Right lobe of liver (tissue), 6 donors: ENCODE measurements around the gene BBS2. TPM values are rescaled to one million over a fixed set of nuclear protein-coding genes. Genes with fewer than 3 reads are reported as not detected.

Experiments used
- ATAC-seq, 4 donors: fragments of 200-7000 bp; cut with Tn5 transposase; one replicate each; pipeline ENCODE4 v1.9.1; 2020; ENCODE audit warnings: mild to moderate bottlenecking in 4 of 4, moderate library complexity in 4 of 4
- DNase-seq, 3 donors: peaks; one replicate each; pipeline ENCODE4 v3.0.0-alpha.2; 2020
- H3K27ac ChIP-seq, 3 donors: fragments of 200-600 bp; one replicate each; pipeline ENCODE4 v1.8.0; 2022
- H3K27me3 ChIP-seq, 2 donors: fragments of 200-600 bp; one replicate each; pipeline ENCODE4 v1.8.0; 2022
- H3K36me3 ChIP-seq, 4 donors: fragments of 200-600 bp; sonication (generic) in 1 of 4; one replicate each; pipeline versions ENCODE4 v1.5.1 to v1.8.0; 2017 to 2022; ENCODE audit warnings: control low read depth in 1 of 4
- H3K4me1 ChIP-seq, 4 donors: fragments of 200-600 bp; sonication (generic) in 1 of 4; one replicate each; pipeline versions ENCODE4 v1.5.1 to v1.8.0; 2017 to 2022; ENCODE audit warnings: control low read depth in 1 of 4
- H3K4me3 ChIP-seq, 3 donors: fragments of 200-600 bp; one replicate each; pipeline ENCODE4 v1.8.0; 2022
- H3K9me3 ChIP-seq, 4 donors: fragments of 200-600 bp; sonication (generic) in 1 of 4; one replicate each; pipeline versions ENCODE4 v1.5.1 to v1.8.0; 2017 to 2022; ENCODE audit warnings: control low read depth in 1 of 4
- POLR2A ChIP-seq: fragments of 450-650 bp; IDR thresholded peaks from one replicate; pipeline ENCODE4 v1.6.1; 2017; ENCODE audit warnings: antibody characterized with exemption, mild to moderate bottlenecking
- WGBS: methylation state at CpG from one replicate; pipeline ENCODE4 v1.1.6; 2018; ENCODE audit warnings: low coverage, low lambda C conversion rate; ENCODE audit not compliant: insufficient coverage; ENCODE audit errors: missing lambda C conversion rate; 5-methylcytosine and 5-hydroxymethylcytosine counted together
- intact Hi-C, 2 donors: fragments of 100-400 bp; cut with DNase I; formaldehyde crosslinking; loops; one replicate each; pipeline versions ENCODE4 v1.11.2 to v1.14.1; 2022
- total RNA-seq, 6 experiments: library from RNA; depleted of rRNA in 2 of 6; stranded (reverse); fragments of >200 nt in 2 of 6; fragmentation: NEBNext Ultra II Directional in 3 of 6; extraction: Animal tissue kit (Norgen Biotek cat#: 25700) in 3 of 6; gene quantifications; one replicate each; pipeline versions ENCODE4 v1.1.0 to v1.2.4, GENCODE V29; 2016 to 2023
- TF ChIP-seq, protein P1 (sequence below), 4 donors: fragments of 200-600 bp in 3 of 4; fragments of 450-650 bp in 1 of 4; IDR thresholded peaks; one replicate each; pipeline versions ENCODE4 v1.5.1 to v1.8.0; 2016 to 2022; ENCODE audit warnings: antibody characterized with exemption in 4 of 4, mild to moderate bottlenecking in 2 of 4
- donor health status: DM: no; HTN: yes; CAD: no.
- donor health status: DM: no; HTN: no; CAD: no.
- donor health status: DM: no; HTN: no; CAD: no.
- donor health status: DM: no; HTN: yes; CAD: no.
- donor health status: DM: no; HTN: yes; CAD: no.

Gene BBS2
- total RNA-seq, 6 experiments from 2014 or later = 5.6 to 18.4 (median 10.5) TPM

GRCh38 chr16:56450275-56450985 is 69.4 kb downstream of the BBS2 start:
- no peaks in the 10 kb centered on the region for H3K9me3 ChIP-seq
- DNase-seq (no peak), ATAC-seq (peak in 3 of 4 donors; percentile 19 to 28 (median 19))
- 11% methylated on average over 17 of the region's 18 CpGs for WGBS
- peaks cover 2 to 33% (median 4%) of the 10 kb centered on the region in 4 donors for H3K36me3 ChIP-seq
- peak overlapping the region; percentile 72 to 96 (median 91) for H3K4me3 ChIP-seq
- no peak for TF ChIP-seq POLR2A
- TF ChIP-seq, protein P1, sequence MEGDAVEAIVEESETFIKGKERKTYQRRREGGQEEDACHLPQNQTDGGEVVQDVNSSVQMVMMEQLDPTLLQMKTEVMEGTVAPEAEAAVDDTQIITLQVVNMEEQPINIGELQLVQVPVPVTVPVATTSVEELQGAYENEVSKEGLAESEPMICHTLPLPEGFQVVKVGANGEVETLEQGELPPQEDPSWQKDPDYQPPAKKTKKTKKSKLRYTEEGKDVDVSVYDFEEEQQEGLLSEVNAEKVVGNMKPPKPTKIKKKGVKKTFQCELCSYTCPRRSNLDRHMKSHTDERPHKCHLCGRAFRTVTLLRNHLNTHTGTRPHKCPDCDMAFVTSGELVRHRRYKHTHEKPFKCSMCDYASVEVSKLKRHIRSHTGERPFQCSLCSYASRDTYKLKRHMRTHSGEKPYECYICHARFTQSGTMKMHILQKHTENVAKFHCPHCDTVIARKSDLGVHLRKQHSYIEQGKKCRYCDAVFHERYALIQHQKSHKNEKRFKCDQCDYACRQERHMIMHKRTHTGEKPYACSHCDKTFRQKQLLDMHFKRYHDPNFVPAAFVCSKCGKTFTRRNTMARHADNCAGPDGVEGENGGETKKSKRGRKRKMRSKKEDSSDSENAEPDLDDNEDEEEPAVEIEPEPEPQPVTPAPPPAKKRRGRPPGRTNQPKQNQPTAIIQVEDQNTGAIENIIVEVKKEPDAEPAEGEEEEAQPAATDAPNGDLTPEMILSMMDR (IDR thresholded peaks at IDR 0.05) = no peak
- peak overlapping the region; percentile 25 to 54 (median 44) for H3K27ac ChIP-seq
- intact Hi-C loops = no loop called here
- H3K4me1 ChIP-seq = peaks cover 0 to 24% (median 4%) of the 10 kb centered on the region in 4 donors
- no peaks in the 10 kb centered on the region for H3K27me3 ChIP-seq

DNA sequence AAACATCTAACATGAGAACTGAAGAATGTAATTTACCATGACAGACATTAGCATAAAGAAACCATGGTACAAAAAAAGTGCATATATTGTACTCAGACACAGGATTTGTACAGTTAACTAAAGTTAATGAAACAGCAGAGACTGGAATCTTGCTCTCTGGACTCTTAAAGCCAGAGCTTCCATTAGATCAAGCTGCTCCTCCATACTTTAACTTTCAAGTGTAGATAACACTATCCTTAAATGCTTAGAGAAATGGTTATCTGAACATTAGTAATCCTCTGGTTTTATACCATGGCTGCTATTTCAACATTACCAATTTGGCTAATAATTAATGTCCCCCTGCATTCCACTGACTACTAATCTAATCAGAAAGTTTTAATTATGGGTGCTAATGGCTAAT is 71.8 kb downstream of the BBS2 start:
- H3K27ac ChIP-seq = no peak overlapping the region
- ATAC-seq = no peak

DNA sequence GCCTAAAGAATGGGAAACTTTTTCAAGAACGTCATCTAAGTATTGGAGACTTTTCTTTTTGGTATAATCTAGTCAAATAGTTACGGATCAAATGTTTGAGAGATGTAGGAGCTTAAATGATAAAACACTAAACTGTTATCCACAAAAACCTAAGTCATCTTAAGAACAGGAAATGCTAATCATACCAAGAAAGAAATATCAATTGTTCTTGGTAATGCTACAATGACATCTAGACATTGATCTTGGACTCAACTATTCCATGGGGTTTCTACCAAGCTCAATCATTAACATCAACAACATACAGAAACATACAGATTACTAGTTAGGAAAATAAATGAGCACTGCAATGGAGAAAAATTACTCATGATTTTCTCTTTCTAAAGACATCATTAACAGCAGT is 72.5 kb downstream of the BBS2 start:
- H3K27ac ChIP-seq = no peak overlapping the region
- TF ChIP-seq POLR2A = no peak
- TF ChIP-seq, protein P1 (IDR thresholded peaks at IDR 0.05) = no peak
- WGBS = 44% methylated on average over 2 of the region's 2 CpGs

More for the DNA sequence above, 71.8 kb downstream of the BBS2 start:
- TF ChIP-seq, protein P1 (IDR thresholded peaks at IDR 0.05) = no peak
- no peak for TF ChIP-seq POLR2A
- no peaks in the 10 kb centered on the region for H3K9me3 ChIP-seq
- intact Hi-C loops = no loop called here
- DNase-seq = no peak
- H3K4me1 ChIP-seq = peaks cover 0 to 24% (median 4%) of the 10 kb centered on the region in 4 donors
- no peaks in the 10 kb centered on the region for H3K27me3 ChIP-seq
- peaks cover 0 to 17% (median 2%) of the 10 kb centered on the region in 4 donors for H3K36me3 ChIP-seq
- no peak overlapping the region for H3K4me3 ChIP-seq

GRCh38 chr16:56438038-56438437 is 81.8 kb downstream of the BBS2 start:
- Histone ChIP-seq H3K4me1 (no peaks in the 10 kb centered on the region), H3K27ac (no peak overlapping the region), H3K4me3 (no peak overlapping the region), H3K36me3 (peaks cover 0 to 38% (median 17%) of the 10 kb centered on the region in 4 donors), H3K27me3 (no peaks in the 10 kb centered on the region), H3K9me3 (no peaks in the 10 kb centered on the region)
- TF ChIP-seq, protein P1 (IDR thresholded peaks at IDR 0.05) = no peak
- TF ChIP-seq POLR2A = no peak
- whole genome bisulfite sequencing = 100% methylated on average over 1 of the region's 1 CpG
- ATAC-seq = no peak
- DNase-seq = no peak
- intact Hi-C loops = no loop called here

More for the DNA sequence above, 72.5 kb downstream of the BBS2 start:
- H3K4me3 ChIP-seq = no peak overlapping the region
- peaks cover 0 to 17% (median 2%) of the 10 kb centered on the region in 4 donors for H3K36me3 ChIP-seq
- peaks cover 0 to 18% (median 4%) of the 10 kb centered on the region in 4 donors for H3K4me1 ChIP-seq
- DNase-seq = no peak
- no peaks in the 10 kb centered on the region for H3K27me3 ChIP-seq
- intact Hi-C loops = no loop called here
- H3K9me3 ChIP-seq = no peaks in the 10 kb centered on the region
- no peak for ATAC-seq
